HepG2 (cell line): ENCODE data around the gene YIF1B.

Source experiments
- ATF7 ChIP-seq, 2 experiments: fragments of 450-650 bp in 1 of 2; sonication (generic) in 1 of 2; formaldehyde crosslinking in 1 of 2; IDR thresholded peaks; 2 replicates each; pipeline versions ENCODE4 v1.4.0 to v1.6.1; 2016 to 2020; ENCODE audit warnings: antibody characterized with exemption in 1 of 2, mild to moderate bottlenecking in 1 of 2, missing genetic modification reagents in 1 of 2
- FOSL2 ChIP-seq: sonication (generic); formaldehyde crosslinking; IDR thresholded peaks from 2 replicates; pipeline ENCODE4 v1.4.0; 2020; ENCODE audit warnings: missing genetic modification reagents
- KMT2A ChIP-seq: sonication (generic); formaldehyde crosslinking; IDR thresholded peaks from 2 replicates; pipeline ENCODE4 v1.4.0; 2020; ENCODE audit warnings: missing genetic modification reagents
- PBX3 ChIP-seq: sonication (generic); formaldehyde crosslinking; IDR thresholded peaks from 2 replicates; pipeline ENCODE4 v1.8.1; 2023; ENCODE audit warnings: missing genetic modification reagents, inconsistent platforms, borderline replicate concordance
- PHF5A ChIP-seq: IDR thresholded peaks from one replicate; pipeline ENCODE4 v1.6.1; 2018; ENCODE audit warnings: low read depth, missing genetic modification reagents; ENCODE audit not compliant: unreplicated experiment
- POLR2AphosphoS5 ChIP-seq: IDR thresholded peaks from 2 replicates; pipeline ENCODE4 v1.6.1; 2012; ENCODE audit warnings: low read depth, low read length
- PRDM10 ChIP-seq: sonication (generic); formaldehyde crosslinking; IDR thresholded peaks from 2 replicates; pipeline ENCODE4 v1.4.0; 2020; ENCODE audit warnings: low read depth, missing genetic modification reagents
- SRSF9 ChIP-seq: fragments of 200-400 bp; formaldehyde crosslinking; IDR thresholded peaks from 2 replicates; pipeline ENCODE4 v1.6.1; 2018; ENCODE audit warnings: borderline replicate concordance, mild to moderate bottlenecking, low read depth, low read length; ENCODE audit not compliant: insufficient read depth, poor library complexity, severe bottlenecking
- STAT5B ChIP-seq: sonication (generic); formaldehyde crosslinking; IDR thresholded peaks from 2 replicates; pipeline ENCODE4 v1.4.0; 2020; ENCODE audit warnings: missing genetic modification reagents
- YY1 ChIP-seq: IDR thresholded peaks from 2 replicates; pipeline ENCODE4 v1.6.1; 2011; ENCODE audit warnings: low read length, low read depth, moderate library complexity, mild to moderate bottlenecking; ENCODE audit not compliant: insufficient read depth, insufficient replicate concordance
- ZNF124 ChIP-seq: sonication (generic); formaldehyde crosslinking; IDR thresholded peaks from 2 replicates; pipeline ENCODE4 v1.4.0; 2020; ENCODE audit warnings: missing genetic modification reagents
- ZNF18 ChIP-seq: sonication (generic); formaldehyde crosslinking; IDR thresholded peaks from 2 replicates; pipeline ENCODE4 v1.8.0; 2022; ENCODE audit warnings: mild to moderate bottlenecking, missing genetic modification reagents; ENCODE audit not compliant: insufficient replicate concordance
- ZNF672 ChIP-seq: sonication (generic); formaldehyde crosslinking; IDR thresholded peaks from 2 replicates; pipeline ENCODE4 v1.8.1; 2022; ENCODE audit warnings: missing genetic modification reagents
- TF ChIP-seq, protein P1 (sequence below): sonication (generic); formaldehyde crosslinking; IDR thresholded peaks from 2 replicates; pipeline ENCODE4 v1.5.0; 2020; ENCODE audit warnings: mild to moderate bottlenecking, missing genetic modification reagents, moderate library complexity

DNA sequence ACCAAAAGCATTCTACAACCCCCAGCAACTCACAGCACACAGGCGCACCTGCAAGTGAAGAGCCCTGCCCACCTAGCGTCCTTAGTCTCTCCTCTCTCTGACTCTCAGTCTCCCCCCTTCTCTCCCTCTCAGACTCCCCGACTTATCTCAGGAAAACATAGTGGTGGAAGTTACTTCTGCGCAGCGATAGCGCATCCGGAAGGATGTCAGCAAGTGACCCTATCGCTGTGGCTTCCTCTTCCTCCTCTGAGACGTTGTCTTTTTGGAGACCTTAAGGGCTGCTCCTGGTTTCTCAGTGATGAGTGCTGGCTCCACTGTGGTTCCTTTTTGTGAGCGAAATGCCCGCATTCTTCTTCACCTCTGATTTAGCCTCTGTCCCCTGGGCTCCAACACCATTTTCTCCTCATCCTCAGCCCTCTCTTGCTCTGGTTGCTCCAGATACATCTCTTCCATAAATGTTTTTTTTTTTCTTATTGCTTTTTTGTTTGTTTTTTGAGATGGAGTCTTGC, 1.4 kb upstream of the YIF1B start:
- no peak for TF ChIP-seq YY1
- TF ChIP-seq, protein P1, sequence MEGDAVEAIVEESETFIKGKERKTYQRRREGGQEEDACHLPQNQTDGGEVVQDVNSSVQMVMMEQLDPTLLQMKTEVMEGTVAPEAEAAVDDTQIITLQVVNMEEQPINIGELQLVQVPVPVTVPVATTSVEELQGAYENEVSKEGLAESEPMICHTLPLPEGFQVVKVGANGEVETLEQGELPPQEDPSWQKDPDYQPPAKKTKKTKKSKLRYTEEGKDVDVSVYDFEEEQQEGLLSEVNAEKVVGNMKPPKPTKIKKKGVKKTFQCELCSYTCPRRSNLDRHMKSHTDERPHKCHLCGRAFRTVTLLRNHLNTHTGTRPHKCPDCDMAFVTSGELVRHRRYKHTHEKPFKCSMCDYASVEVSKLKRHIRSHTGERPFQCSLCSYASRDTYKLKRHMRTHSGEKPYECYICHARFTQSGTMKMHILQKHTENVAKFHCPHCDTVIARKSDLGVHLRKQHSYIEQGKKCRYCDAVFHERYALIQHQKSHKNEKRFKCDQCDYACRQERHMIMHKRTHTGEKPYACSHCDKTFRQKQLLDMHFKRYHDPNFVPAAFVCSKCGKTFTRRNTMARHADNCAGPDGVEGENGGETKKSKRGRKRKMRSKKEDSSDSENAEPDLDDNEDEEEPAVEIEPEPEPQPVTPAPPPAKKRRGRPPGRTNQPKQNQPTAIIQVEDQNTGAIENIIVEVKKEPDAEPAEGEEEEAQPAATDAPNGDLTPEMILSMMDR (CRISPR knock-in tag): no peak
- no peak for TF ChIP-seq PHF5A
- TF ChIP-seq STAT5B (CRISPR knock-in tag): no peak
- no peak for TF ChIP-seq FOSL2 (CRISPR knock-in tag)
- no peak for TF ChIP-seq SRSF9
- TF ChIP-seq KMT2A (CRISPR knock-in tag): no peak
- TF ChIP-seq PBX3 (CRISPR knock-in tag): no peak
- TF ChIP-seq ATF7 (IDR thresholded peaks at IDR 0.05): no peak
- no peak for TF ChIP-seq ATF7 (CRISPR knock-in tag; IDR thresholded peaks at IDR 0.05)
- no peak for TF ChIP-seq ZNF18 (CRISPR knock-in tag)
- no peak for TF ChIP-seq ZNF672 (CRISPR knock-in tag)
- TF ChIP-seq ZNF124 (CRISPR knock-in tag): no peak
- TF ChIP-seq POLR2AphosphoS5: no peak
- TF ChIP-seq PRDM10 (CRISPR knock-in tag): no peak
